Natural killer cell (primary cell): ENCODE data around the gene TNRC6B. TPM values are rescaled to one million over a fixed set of nuclear protein-coding genes. Genes with fewer than 3 reads are reported as not detected.

Source experiments
- ATAC-seq, 3 donors: fragments of 150-1000 bp in 2 of 3; fragments of 200-7000 bp in 1 of 3; cut with Tn5 transposase; 1 replicate in 1 of 3; 2 replicates in 2 of 3; pipeline ENCODE4 v1.10.0; 2021; ENCODE audit warnings: mild to moderate bottlenecking in 2 of 3, moderate library complexity in 2 of 3
- DNase-seq, 2 donors: peaks; one replicate each; pipeline versions ENCODE4 v3.0.0 to v3.0.0-alpha.2; 2013 to 2021; ENCODE audit warnings: mixed read lengths in 1 of 2
- H3K27ac ChIP-seq: one replicate; pipeline ENCODE4 v1.5.1; 2013; ENCODE audit warnings: mild to moderate bottlenecking, low read length
- H3K27me3 ChIP-seq: one replicate; pipeline ENCODE4 v1.6.1; 2013; ENCODE audit warnings: low read length; ENCODE audit not compliant: control insufficient read depth, insufficient read depth
- H3K36me3 ChIP-seq: one replicate; pipeline ENCODE4 v1.6.1; 2013; ENCODE audit warnings: low read length; ENCODE audit not compliant: control insufficient read depth, insufficient read depth
- H3K4me1 ChIP-seq: one replicate; pipeline ENCODE4 v1.6.1; 2013; ENCODE audit warnings: low read length; ENCODE audit not compliant: control insufficient read depth, insufficient read depth
- H3K4me3 ChIP-seq: one replicate; pipeline ENCODE4 v1.5.1; 2013; ENCODE audit warnings: low read length
- H3K9me3 ChIP-seq: one replicate; pipeline ENCODE4 v1.6.1; 2013; ENCODE audit warnings: low read length; ENCODE audit not compliant: control insufficient read depth, insufficient read depth
- H3K27ac Mint-ChIP-seq, 2 donors: one replicate each; pipeline ENCODE4 v1.8.0; 2022; ENCODE audit warnings: mild to moderate bottlenecking in 2 of 2, mixed read lengths in 2 of 2, moderate library complexity in 1 of 2
- H3K27me3 Mint-ChIP-seq, 2 donors: one replicate each; pipeline ENCODE4 v1.8.0; 2022; ENCODE audit warnings: low read depth in 2 of 2, mixed read lengths in 2 of 2
- H3K36me3 Mint-ChIP-seq: one replicate; pipeline ENCODE4 v1.8.0; 2022; ENCODE audit warnings: mixed read lengths
- H3K4me1 Mint-ChIP-seq, 2 donors: one replicate each; pipeline ENCODE4 v1.8.0; 2022; ENCODE audit warnings: mixed read lengths in 2 of 2
- H3K4me3 Mint-ChIP-seq: one replicate; pipeline ENCODE4 v1.8.0; 2022; ENCODE audit warnings: mild to moderate bottlenecking, moderate library complexity, mixed read lengths
- H3K9me3 Mint-ChIP-seq, 2 donors: one replicate each; pipeline ENCODE4 v1.8.0; 2022; ENCODE audit warnings: mixed read lengths in 2 of 2
- CTCF ChIP-seq: fragments of 200-600 bp; IDR thresholded peaks from one replicate; pipeline ENCODE4 v1.8.0; 2022; ENCODE audit warnings: antibody characterized with exemption
- WGBS: methylation state at CpG from one replicate; pipeline ENCODE4 v1.1.7; 2013; ENCODE audit warnings: missing lambda C conversion rate; ENCODE audit not compliant: insufficient coverage; 5-methylcytosine and 5-hydroxymethylcytosine counted together
- intact Hi-C: fragments of 100-400 bp; cut with micrococcal nuclease; formaldehyde crosslinking; loops from one replicate; pipeline ENCODE4 v1.14.2; 2022
- total RNA-seq, 4 donors: library from RNA; stranded (reverse); fragments of 120-200 nt in 1 of 4; gene quantifications; one replicate each; pipeline versions ENCODE4 v1.2.3 to v1.2.4, GENCODE V29; 2013 to 2022

Gene TNRC6B
- total RNA-seq, 3 donors from 2014 or later (not counting 1 experiment from before 2014, with no cell fraction given) = 112 to 141 (median 138) TPM

- Mint-ChIP-seq H3K4me3 (peak overlapping the region; percentile 31), H3K9me3 (no peaks in the 10 kb centered on the region), H3K36me3 (no peaks in the 10 kb centered on the region), H3K27ac (peak overlapping the region in 1 of 2 donors; percentile 73), H3K27me3 (no peaks in the 10 kb centered on the region), H3K4me1 (peaks cover 65 to 84% of the 10 kb centered on the region in 2 donors)
- Histone ChIP-seq H3K4me1 (peaks cover 63% of the 10 kb centered on the region), H3K9me3 (no peaks in the 10 kb centered on the region), H3K27ac (no peak overlapping the region), H3K36me3 (peaks cover 6% of the 10 kb centered on the region), H3K4me3 (no peak overlapping the region), H3K27me3 (no peaks in the 10 kb centered on the region)
- WGBS = 100% methylated on average over 3 of the region's 3 CpGs
- ATAC-seq (no peak), DNase-seq (no peak)
- TF ChIP-seq CTCF = no peak
- intact Hi-C loops = loop anchor here (5.0 kb wide), 1 partner anchor 197 kb away; no protein-coding TSS in a partner anchor
These were observed 66.9 kb downstream of the TNRC6B start for GRCh38 chr22:40244586-40244985.

- Mint-ChIP-seq H3K36me3 (no peaks in the 10 kb centered on the region), H3K4me3 (peak overlapping the region; percentile 79), H3K27ac (peak overlapping the region; percentile 69 to 86), H3K4me1 (peaks cover 58 to 64% of the 10 kb centered on the region in 2 donors), H3K27me3 (no peaks in the 10 kb centered on the region), H3K9me3 (no peaks in the 10 kb centered on the region)
- Histone ChIP-seq H3K4me3 (no peak overlapping the region), H3K4me1 (peaks cover 38% of the 10 kb centered on the region), H3K27me3 (no peaks in the 10 kb centered on the region), H3K27ac (no peak overlapping the region), H3K9me3 (no peaks in the 10 kb centered on the region), H3K36me3 (peaks cover 6% of the 10 kb centered on the region)
- no peak for TF ChIP-seq CTCF
- DNase-seq = peak; percentile 73 to 87
- ATAC-seq = peak; percentile 90 to 97 (median 94)
- 5% methylated on average over 2 of the region's 6 CpGs for WGBS
- intact Hi-C loops = loop anchor here (1.0 to 5.0 kb wide), 5 partner anchors 42 to 286 kb away; partner anchors contain the start of genes ADSL and TMA7B
These were observed 70.3 kb downstream of the TNRC6B start for GRCh38 chr22:40247976-40248375.

GRCh38 chr22:40249286-40249685 is 71.6 kb downstream of the TNRC6B start:
- Mint-ChIP-seq H3K27ac (peak overlapping the region in 1 of 2 donors; percentile 27), H3K4me3 (no peak overlapping the region), H3K9me3 (no peaks in the 10 kb centered on the region), H3K36me3 (no peaks in the 10 kb centered on the region), H3K27me3 (no peaks in the 10 kb centered on the region), H3K4me1 (peaks cover 58 to 62% of the 10 kb centered on the region in 2 donors)
- Histone ChIP-seq H3K27me3 (no peaks in the 10 kb centered on the region), H3K36me3 (peaks cover 8% of the 10 kb centered on the region), H3K4me3 (no peak overlapping the region), H3K27ac (no peak overlapping the region), H3K4me1 (peaks cover 27% of the 10 kb centered on the region), H3K9me3 (no peaks in the 10 kb centered on the region)
- 70% methylated on average over 3 of the region's 3 CpGs for WGBS
- intact Hi-C loops = loop anchor here (2.0 to 5.0 kb wide), 3 partner anchors 48 to 287 kb away; partner anchors contain the start of gene TMA7B
- ATAC-seq (no peak), DNase-seq (no peak)
- no peak for TF ChIP-seq CTCF

- Mint-ChIP-seq H3K27ac (no peak overlapping the region), H3K4me3 (no peak overlapping the region), H3K9me3 (no peaks in the 10 kb centered on the region), H3K36me3 (no peaks in the 10 kb centered on the region), H3K4me1 (peaks cover 52 to 59% of the 10 kb centered on the region in 2 donors), H3K27me3 (no peaks in the 10 kb centered on the region)
- Histone ChIP-seq H3K4me1 (peaks cover 22% of the 10 kb centered on the region), H3K36me3 (peaks cover 15% of the 10 kb centered on the region), H3K27ac (no peak overlapping the region), H3K4me3 (no peak overlapping the region), H3K9me3 (no peaks in the 10 kb centered on the region), H3K27me3 (no peaks in the 10 kb centered on the region)
- WGBS = 93% methylated on average over 2 of the region's 3 CpGs
- no peak for ATAC-seq
- TF ChIP-seq CTCF = no peak
- no peak for DNase-seq
- intact Hi-C loops = no loop called here
These were observed 72.9 kb downstream of the TNRC6B start for GRCh38 chr22:40250608-40251007.
